HUES64 (cell line): Measurements from ENCODE around the gene MEN1.

ENCODE experiments used
- H3K27ac ChIP-seq: 2 replicates; pipeline ENCODE4 v1.7.0; 2013; ENCODE audit warnings: low read depth, low read length, inconsistent platforms
- H3K27me3 ChIP-seq: 2 replicates; pipeline ENCODE4 v1.6.1; 2013; ENCODE audit warnings: mild to moderate bottlenecking, low read length; ENCODE audit not compliant: insufficient read depth
- H3K36me3 ChIP-seq: 2 replicates; pipeline ENCODE4 v1.6.1; 2013; ENCODE audit warnings: mild to moderate bottlenecking, low read length; ENCODE audit not compliant: insufficient read depth
- H3K4me1 ChIP-seq: 2 replicates; pipeline ENCODE4 v1.6.1; 2013; ENCODE audit warnings: mild to moderate bottlenecking, low read length, moderate library complexity; ENCODE audit not compliant: insufficient read depth
- H3K4me3 ChIP-seq: 2 replicates; pipeline ENCODE4 v1.5.1; 2013; ENCODE audit warnings: mild to moderate bottlenecking, low read length, moderate library complexity
- H3K9ac ChIP-seq: 2 replicates; pipeline ENCODE4 v1.6.1; 2013; ENCODE audit warnings: mild to moderate bottlenecking, low read depth, low read length
- H3K9me3 ChIP-seq: 2 replicates; pipeline ENCODE4 v1.6.1; 2013; ENCODE audit warnings: low read depth, low read length; ENCODE audit not compliant: insufficient read depth
- WGBS: fragments of 150-250, 120-280 bp; methylation state at CpG from one replicate; pipeline ENCODE4 v1.1.7; 2013; ENCODE audit warnings: missing lambda C conversion rate; 5-methylcytosine and 5-hydroxymethylcytosine counted together

Gene MEN1

DNA sequence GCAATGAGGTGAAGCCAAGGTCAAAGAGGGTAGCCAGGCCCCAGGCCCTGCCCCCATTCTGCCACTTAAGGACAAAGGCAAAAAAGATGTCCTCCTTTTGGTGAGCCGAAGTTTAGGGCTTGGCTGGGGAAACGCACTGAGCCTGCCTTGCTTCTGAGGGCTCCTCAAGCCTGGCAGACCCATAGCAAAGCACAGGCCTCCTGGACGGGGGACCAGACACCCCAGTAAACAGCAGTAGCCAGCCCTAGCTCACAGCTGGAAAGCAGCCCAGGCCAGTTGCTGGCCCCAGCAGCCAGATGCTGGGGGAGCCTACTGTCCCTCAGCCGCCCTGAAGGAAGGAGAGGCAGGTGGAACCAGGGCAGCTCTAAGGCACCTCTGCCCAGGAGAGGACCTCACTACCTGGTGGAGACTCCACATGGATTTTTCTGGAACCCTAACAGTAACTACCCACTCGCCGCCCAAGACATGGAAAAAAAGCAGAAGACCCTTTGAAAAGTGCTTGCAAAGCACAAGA lies 46.8 kb downstream of the MEN1 start:
- peak overlapping the region; percentile 98 for H3K27ac ChIP-seq
- no peaks in the 10 kb centered on the region for H3K9me3 ChIP-seq
- peak overlapping the region; percentile 2; the same call in 1 of the 2 replicates for H3K4me3 ChIP-seq
- WGBS, result 60% methylated on average over 6 of the region's 6 CpGs
- H3K36me3 ChIP-seq, result peaks cover 47% of the 10 kb centered on the region
- peak overlapping the region; percentile 51 for H3K9ac ChIP-seq
- no peaks in the 10 kb centered on the region for H3K27me3 ChIP-seq
- peaks cover 63% of the 10 kb centered on the region for H3K4me1 ChIP-seq

GRCh38 chr11:64762674-64763525 lies 47.5 kb downstream of the MEN1 start:
- Histone ChIP-seq H3K27ac (peak overlapping the region; percentile 98), H3K4me3 (peak overlapping the region; percentile 9), H3K27me3 (no peaks in the 10 kb centered on the region), H3K9me3 (no peaks in the 10 kb centered on the region), H3K36me3 (peaks cover 40% of the 10 kb centered on the region), H3K4me1 (peaks cover 63% of the 10 kb centered on the region), H3K9ac (peak overlapping the region; percentile 51)
- 23% methylated on average over 11 of the region's 13 CpGs for WGBS

DNA sequence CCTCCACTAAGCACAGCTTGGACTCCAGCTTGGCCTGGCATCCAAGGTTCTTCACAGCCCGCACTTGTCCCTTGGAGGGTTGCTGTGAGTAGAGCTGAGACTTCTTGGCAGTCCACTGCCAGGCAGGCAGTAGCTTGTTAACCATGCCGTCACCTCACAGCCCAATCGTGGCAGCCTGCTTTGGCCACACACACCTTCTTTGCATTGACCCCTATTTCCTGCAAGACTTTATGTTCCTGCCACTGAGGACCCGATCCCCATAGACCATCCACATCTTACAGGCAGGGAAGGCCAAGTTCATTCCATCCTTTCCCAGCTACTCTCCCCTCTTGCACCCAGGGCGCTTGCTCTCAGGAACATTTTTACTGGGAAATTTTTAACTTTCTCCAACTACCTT lies 48.1 kb downstream of the MEN1 start:
- Histone ChIP-seq H3K4me3 (no peak overlapping the region), H3K36me3 (peaks cover 34% of the 10 kb centered on the region), H3K4me1 (peaks cover 61% of the 10 kb centered on the region), H3K27ac (peak overlapping the region; percentile 98), H3K9ac (peak overlapping the region; percentile 51), H3K27me3 (no peaks in the 10 kb centered on the region), H3K9me3 (no peaks in the 10 kb centered on the region)
- WGBS, result 66% methylated on average over 5 of the region's 5 CpGs

DNA sequence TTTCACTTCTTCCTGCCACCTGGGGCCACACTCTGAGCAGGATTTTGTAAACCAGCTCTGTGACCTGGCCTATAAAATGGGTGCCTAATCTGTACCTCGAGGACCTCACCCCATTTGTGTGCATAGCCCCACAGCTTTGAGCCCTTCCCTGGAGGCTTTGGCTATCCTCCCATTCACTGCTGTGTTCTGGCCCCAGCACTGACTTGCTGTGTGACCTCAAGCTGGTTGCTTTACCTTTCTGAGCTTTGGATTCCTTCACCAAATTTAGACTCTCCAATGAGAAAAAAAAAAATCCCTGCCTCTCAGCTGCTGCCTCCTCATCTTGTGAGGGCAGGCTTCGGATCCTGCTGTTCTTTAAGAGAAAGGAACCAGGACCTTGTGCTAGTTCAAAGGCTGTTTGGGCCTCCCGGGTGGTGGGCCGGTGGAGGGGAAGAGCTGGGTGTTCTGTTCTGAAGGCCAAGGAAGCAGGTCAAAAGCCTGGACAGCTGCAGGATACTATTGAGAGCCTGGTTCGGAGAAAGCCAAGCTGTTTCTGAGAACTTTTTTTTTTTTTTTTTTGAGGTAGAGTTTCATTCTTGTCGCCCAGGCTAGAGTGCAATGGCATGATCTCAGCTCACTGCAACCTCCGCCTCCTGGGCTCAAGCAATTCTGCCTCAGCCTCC lies 49.5 kb downstream of the MEN1 start:
- peak overlapping the region; percentile 75; the same call in 1 of the 2 replicates for H3K27ac ChIP-seq
- no peaks in the 10 kb centered on the region for H3K9me3 ChIP-seq
- no peak overlapping the region for H3K9ac ChIP-seq
- no peaks in the 10 kb centered on the region for H3K27me3 ChIP-seq
- H3K4me3 ChIP-seq, result no peak overlapping the region
- WGBS, result 81% methylated on average over 7 of the region's 7 CpGs
- H3K36me3 ChIP-seq, result peaks cover 23% of the 10 kb centered on the region
- peaks cover 59% of the 10 kb centered on the region for H3K4me1 ChIP-seq

GRCh38 chr11:64759722-64760719 lies 50.3 kb downstream of the MEN1 start, which contains the start of gene PYGM:
Gene PYGM (minus strand): TSS chr11:64759974. CDS start chr11:64759898, 76 bp downstream.
- no peaks in the 10 kb centered on the region for H3K9me3 ChIP-seq
- peak within 1 kb of the TSS; percentile 75 for H3K27ac ChIP-seq
- H3K36me3 ChIP-seq, result peaks cover 16% of the 10 kb centered on the region
- WGBS, result 40% methylated on average over 24 of the region's 24 CpGs
- H3K4me1 ChIP-seq, result peaks cover 55% of the 10 kb centered on the region
- peak within 1 kb of the TSS; percentile 9; the same call in 1 of the 2 replicates for H3K4me3 ChIP-seq
- no peaks in the 10 kb centered on the region for H3K27me3 ChIP-seq
- no peak within 1 kb of the TSS for H3K9ac ChIP-seq

DNA sequence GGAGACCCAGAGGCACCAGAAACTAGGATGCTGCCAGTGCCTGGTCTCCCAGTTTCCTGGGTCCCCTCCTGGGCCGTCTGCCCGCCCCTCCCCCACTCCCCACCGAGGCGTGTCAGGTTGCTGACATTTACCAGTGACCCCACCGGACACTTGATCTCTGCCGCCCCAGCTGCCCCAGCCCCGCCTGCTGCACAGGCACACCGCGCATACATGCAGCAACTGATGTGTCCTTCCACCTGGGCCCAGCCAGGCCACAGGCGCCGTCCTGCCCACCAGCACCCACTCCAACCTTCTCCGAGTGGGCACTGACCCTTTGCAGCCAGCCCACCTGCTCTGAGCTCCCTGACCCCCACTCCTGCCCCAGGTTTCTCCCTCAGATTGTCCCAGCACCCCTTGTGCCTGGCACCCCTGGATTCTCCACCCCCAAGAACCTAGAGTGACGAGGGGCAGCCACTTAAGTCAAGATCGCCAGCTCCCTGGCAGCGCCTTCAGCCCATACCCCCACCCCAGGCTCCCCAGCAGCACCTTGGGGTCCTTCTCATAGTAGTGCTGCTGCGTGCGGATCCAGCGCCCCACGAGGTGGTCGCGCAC lies 51.1 kb downstream of the MEN1 start:
- 79% methylated on average over 21 of the region's 21 CpGs for WGBS

GRCh38 chr11:64758330-64759079 lies 51.8 kb downstream of the MEN1 start:
- Histone ChIP-seq H3K4me1 (peaks cover 40% of the 10 kb centered on the region), H3K9me3 (no peaks in the 10 kb centered on the region), H3K27ac (no peak overlapping the region), H3K4me3 (no peak overlapping the region), H3K9ac (no peak overlapping the region), H3K27me3 (no peaks in the 10 kb centered on the region), H3K36me3 (peaks cover under 1% of the 10 kb centered on the region; the same call in 1 of the 2 replicates)
- 93% methylated on average over 15 of the region's 15 CpGs for WGBS

More for the DNA sequence above, 51.1 kb downstream of the MEN1 start:
- no peak overlapping the region for H3K9ac ChIP-seq
- peaks cover 8% of the 10 kb centered on the region for H3K36me3 ChIP-seq
- peaks cover 47% of the 10 kb centered on the region for H3K4me1 ChIP-seq
- no peak overlapping the region for H3K4me3 ChIP-seq
- no peaks in the 10 kb centered on the region for H3K27me3 ChIP-seq
- H3K27ac ChIP-seq, result peak overlapping the region; percentile 75; the same call in 1 of the 2 replicates
- H3K9me3 ChIP-seq, result no peaks in the 10 kb centered on the region

GRCh38 chr11:64757549-64758329 lies 52.6 kb downstream of the MEN1 start:
- H3K4me1 ChIP-seq, result peaks cover 32% of the 10 kb centered on the region
- no peaks in the 10 kb centered on the region; the same call in 1 of the 2 replicates for H3K36me3 ChIP-seq
- no peaks in the 10 kb centered on the region for H3K9me3 ChIP-seq
- no peaks in the 10 kb centered on the region for H3K27me3 ChIP-seq
- no peak overlapping the region for H3K4me3 ChIP-seq
- no peak overlapping the region for H3K9ac ChIP-seq
- WGBS, result 87% methylated on average over 19 of the region's 19 CpGs
- H3K27ac ChIP-seq, result no peak overlapping the region

- Histone ChIP-seq H3K36me3 (no peaks in the 10 kb centered on the region), H3K4me3 (no peak overlapping the region), H3K27me3 (no peaks in the 10 kb centered on the region), H3K9ac (no peak overlapping the region), H3K4me1 (peaks cover 18% of the 10 kb centered on the region), H3K27ac (no peak overlapping the region), H3K9me3 (no peaks in the 10 kb centered on the region)
- WGBS, result 89% methylated on average over 13 of the region's 13 CpGs
Observed at GRCh38 chr11:64755681-64756361, 54.5 kb downstream of the MEN1 start.
